SH-SY5Y (cell line): ENCODE data around the gene THRB.

Experiments
- GATA2 ChIP-seq: IDR thresholded peaks from 2 replicates; pipeline ENCODE4 v1.6.1; 2011; ENCODE audit warnings: mild to moderate bottlenecking, low read depth, low read length
- GATA3 ChIP-seq: IDR thresholded peaks from 2 replicates; pipeline ENCODE4 v1.6.1; 2011; ENCODE audit warnings: low read depth, mild to moderate bottlenecking, low read length, moderate library complexity

- no peak for TF ChIP-seq GATA2
- TF ChIP-seq GATA3 = no peak
Observed at GRCh38 chr3:24503616-24504113, 9.0 kb upstream of the THRB start.
